Mucosa of descending colon (tissue), 3 donors: ENCODE measurements around the gene MSH2. TPM values are rescaled to one million over a fixed set of nuclear protein-coding genes. Genes with fewer than 3 reads are reported as not detected.

Source experiments
- ATAC-seq: fragments of 200-7000 bp; cut with Tn5 transposase; one replicate; pipeline ENCODE4 v1.9.1; 2020; ENCODE audit warnings: mild to moderate bottlenecking, moderate library complexity
- DNase-seq, 3 donors: peaks; one replicate each; pipeline ENCODE4 v3.0.0-alpha.2; 2020
- H3K36me3 ChIP-seq: fragments of 200-600 bp; one replicate; pipeline ENCODE4 v1.8.0; 2021; ENCODE audit warnings: low read depth, mild to moderate bottlenecking
- H3K4me1 ChIP-seq: fragments of 200-600 bp; one replicate; pipeline ENCODE4 v1.8.0; 2021; ENCODE audit warnings: low read depth, mild to moderate bottlenecking
- H3K4me3 ChIP-seq: fragments of 200-600 bp; one replicate; pipeline ENCODE4 v1.8.0; 2021; ENCODE audit warnings: mild to moderate bottlenecking
- H3K9me3 ChIP-seq: fragments of 200-600 bp; one replicate; pipeline ENCODE4 v1.8.0; 2021; ENCODE audit warnings: mild to moderate bottlenecking
- intact Hi-C, 2 donors: fragments of 100-400 bp; cut with DNase I in 1 of 2; cut with micrococcal nuclease in 1 of 2; formaldehyde crosslinking; loops; one replicate each; pipeline versions ENCODE4 v1.11.0 to v1.11.1; 2022; cut with DNase I, micrococcal nuclease
- total RNA-seq, 3 donors: library from RNA; stranded (reverse); fragmentation: NEBNext Ultra II Directional in 2 of 3; extraction: Animal tissue kit (Norgen Biotek cat#: 25700) in 2 of 3; gene quantifications; one replicate each; pipeline versions ENCODE4 v1.2.1 to v1.2.4, GENCODE V29; 2021 to 2023
- TF ChIP-seq, protein P1 (sequence below): fragments of 200-600 bp; IDR thresholded peaks from one replicate; pipeline ENCODE4 v1.8.0; 2022; ENCODE audit warnings: antibody characterized with exemption, mild to moderate bottlenecking
- donor health status: DM: no; HTN: no; CAD: no; lungs with moderate emphysema.
- donor health status: DM: no; HTN: no; CAD: no.
- donor health status: DM: no; HTN: yes; CAD: no.

MSH2 gene
- total RNA-seq, 3 donors from 2014 or later = 10.7 to 17.4 (median 12.8) TPM

DNA sequence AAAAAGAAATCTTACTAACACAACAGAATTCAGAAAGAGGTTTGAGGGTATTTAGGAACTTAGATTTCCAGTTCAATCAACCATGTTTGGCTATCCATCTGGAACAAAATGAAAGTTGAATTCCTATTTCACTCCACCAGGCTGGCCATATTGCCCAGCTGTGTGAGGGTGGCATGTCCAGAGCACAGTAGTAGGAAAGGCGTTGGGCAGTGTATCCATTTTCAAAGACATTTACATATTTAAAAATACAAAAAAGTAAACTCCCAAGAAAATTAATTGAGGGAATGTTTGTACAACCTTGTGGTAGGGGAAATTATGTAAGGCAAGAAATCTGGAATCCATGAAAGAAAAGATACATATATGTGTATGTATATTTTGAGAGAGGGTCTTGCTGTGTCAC is 21.5 kb upstream of the MSH2 start:
- intact Hi-C loops = no loop called here
- Histone ChIP-seq H3K4me1 (peaks cover 19% of the 10 kb centered on the region), H3K4me3 (no peak overlapping the region), H3K9me3 (no peaks in the 10 kb centered on the region), H3K36me3 (no peaks in the 10 kb centered on the region)
- DNase-seq (no peak), ATAC-seq (no peak)
- TF ChIP-seq, protein P1, sequence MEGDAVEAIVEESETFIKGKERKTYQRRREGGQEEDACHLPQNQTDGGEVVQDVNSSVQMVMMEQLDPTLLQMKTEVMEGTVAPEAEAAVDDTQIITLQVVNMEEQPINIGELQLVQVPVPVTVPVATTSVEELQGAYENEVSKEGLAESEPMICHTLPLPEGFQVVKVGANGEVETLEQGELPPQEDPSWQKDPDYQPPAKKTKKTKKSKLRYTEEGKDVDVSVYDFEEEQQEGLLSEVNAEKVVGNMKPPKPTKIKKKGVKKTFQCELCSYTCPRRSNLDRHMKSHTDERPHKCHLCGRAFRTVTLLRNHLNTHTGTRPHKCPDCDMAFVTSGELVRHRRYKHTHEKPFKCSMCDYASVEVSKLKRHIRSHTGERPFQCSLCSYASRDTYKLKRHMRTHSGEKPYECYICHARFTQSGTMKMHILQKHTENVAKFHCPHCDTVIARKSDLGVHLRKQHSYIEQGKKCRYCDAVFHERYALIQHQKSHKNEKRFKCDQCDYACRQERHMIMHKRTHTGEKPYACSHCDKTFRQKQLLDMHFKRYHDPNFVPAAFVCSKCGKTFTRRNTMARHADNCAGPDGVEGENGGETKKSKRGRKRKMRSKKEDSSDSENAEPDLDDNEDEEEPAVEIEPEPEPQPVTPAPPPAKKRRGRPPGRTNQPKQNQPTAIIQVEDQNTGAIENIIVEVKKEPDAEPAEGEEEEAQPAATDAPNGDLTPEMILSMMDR = no peak

DNA sequence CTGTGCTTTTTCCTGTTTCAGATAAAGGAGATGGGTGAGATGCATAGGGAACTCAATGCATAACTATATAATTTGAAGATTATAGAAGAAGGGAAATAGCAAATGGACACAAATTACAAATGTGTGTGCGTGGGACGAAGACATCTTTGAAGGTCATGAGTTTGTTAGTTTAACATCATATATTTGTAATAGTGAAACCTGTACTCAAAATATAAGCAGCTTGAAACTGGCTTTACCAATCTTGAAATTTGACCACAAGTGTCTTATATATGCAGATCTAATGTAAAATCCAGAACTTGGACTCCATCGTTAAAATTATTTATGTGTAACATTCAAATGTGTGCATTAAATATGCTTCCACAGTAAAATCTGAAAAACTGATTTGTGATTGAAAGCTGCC is 16.4 kb upstream of the MSH2 start:
- DNase-seq (no peak), ATAC-seq (no peak)
- intact Hi-C loops = loop anchor here (5.0 kb wide), 2 partner anchors 49 to 54 kb away; no protein-coding TSS in a partner anchor
- Histone ChIP-seq H3K9me3 (no peaks in the 10 kb centered on the region), H3K4me3 (no peak overlapping the region), H3K4me1 (peaks cover 6% of the 10 kb centered on the region), H3K36me3 (no peaks in the 10 kb centered on the region)
- TF ChIP-seq, protein P1 = no peak

DNA sequence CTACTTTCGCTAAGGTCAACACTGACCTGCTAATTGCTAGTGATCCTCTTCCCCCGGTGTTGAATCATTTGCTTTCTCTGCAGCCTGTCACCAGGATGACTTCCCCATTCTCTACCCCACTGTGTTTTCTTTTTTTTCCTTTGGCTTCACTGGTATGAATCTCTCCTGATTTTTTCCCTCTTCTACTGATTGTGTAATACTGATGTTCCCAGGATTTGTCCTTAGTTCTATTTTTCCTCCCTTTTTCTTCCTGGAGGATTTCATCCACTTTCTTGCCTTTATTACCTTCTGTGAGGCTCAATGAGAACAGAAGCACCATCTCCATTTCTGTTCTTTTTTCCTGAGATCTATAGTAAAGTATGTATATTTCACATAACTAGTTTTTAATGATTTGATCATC is 14.1 kb upstream of the MSH2 start:
- intact Hi-C loops = loop anchor here (5.0 kb wide), 2 partner anchors 52 to 57 kb away; no protein-coding TSS in a partner anchor
- ATAC-seq = no peak

DNA sequence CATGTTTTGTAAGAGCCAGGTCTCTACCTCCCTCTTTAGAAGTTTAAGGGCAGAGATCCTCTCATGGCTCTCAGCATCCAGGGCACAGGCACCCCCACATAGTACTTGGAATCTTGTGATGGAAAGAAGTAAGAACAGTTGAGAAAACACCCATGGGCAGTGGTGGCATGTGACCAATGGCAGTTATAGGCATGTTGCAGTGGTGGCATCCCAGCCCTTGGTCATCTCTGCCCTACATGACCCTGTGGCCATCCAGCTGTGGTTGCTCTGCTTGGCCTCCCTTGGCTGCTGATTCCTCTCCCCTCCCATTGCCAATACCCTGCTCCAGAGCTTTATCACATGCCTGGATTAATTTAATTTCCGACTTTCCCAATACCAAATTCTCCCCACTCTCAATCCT is 13.3 kb upstream of the MSH2 start:
- TF ChIP-seq, protein P1 = no peak
- ATAC-seq (no peak), DNase-seq (no peak)
- Histone ChIP-seq H3K9me3 (no peaks in the 10 kb centered on the region), H3K36me3 (no peaks in the 10 kb centered on the region), H3K4me3 (no peak overlapping the region), H3K4me1 (no peaks in the 10 kb centered on the region)
- intact Hi-C loops = loop anchor here (5.0 kb wide), 2 partner anchors 52 to 57 kb away; no protein-coding TSS in a partner anchor

More for the DNA sequence above, 14.1 kb upstream of the MSH2 start:
- no peak overlapping the region for H3K4me3 ChIP-seq
- no peaks in the 10 kb centered on the region for H3K9me3 ChIP-seq
- no peaks in the 10 kb centered on the region for H3K4me1 ChIP-seq
- TF ChIP-seq, protein P1 = no peak
- H3K36me3 ChIP-seq = no peaks in the 10 kb centered on the region
- DNase-seq = no peak

DNA sequence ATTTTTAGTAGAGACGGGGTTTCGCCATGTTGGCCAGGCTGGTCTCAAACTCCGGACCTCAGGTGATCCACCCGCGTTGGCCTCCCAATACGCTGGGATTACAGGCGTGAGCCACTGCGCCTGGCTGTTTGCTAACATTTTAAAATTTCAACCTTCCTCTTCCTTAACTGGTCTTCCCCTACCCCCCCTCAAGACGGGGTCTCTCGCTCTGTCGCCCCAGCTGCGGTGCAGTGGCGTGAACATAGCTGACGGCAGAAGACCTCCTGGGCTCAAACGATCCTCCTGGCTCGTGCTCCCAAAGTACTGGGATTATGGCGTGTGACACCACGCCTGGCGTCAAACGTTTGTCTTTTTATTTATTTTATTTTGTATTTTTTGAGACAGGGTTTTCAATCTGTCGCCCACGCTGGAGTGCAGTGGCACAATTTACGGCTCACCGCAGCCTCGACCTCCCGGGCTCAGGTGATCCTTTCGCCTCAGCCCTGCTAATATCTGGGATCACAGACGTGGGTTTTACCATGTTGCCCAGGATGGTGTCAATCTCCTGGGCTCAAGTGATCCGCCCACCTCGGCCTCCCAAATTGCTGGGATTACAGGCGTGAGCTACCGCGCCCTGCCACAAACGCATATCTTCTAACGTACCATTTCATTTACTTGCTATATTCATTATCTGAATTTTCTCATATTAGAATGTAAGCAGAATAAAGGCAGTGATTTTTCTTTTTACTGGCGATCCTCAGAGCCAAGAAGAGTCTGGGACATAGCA is 984 bp upstream of the MSH2 start:
- intact Hi-C loops = no loop called here
- no peak overlapping the region for H3K4me3 ChIP-seq
- ATAC-seq (no peak), DNase-seq (no peak)
- TF ChIP-seq, protein P1 = no peak
- peaks cover 15% of the 10 kb centered on the region for H3K4me1 ChIP-seq
- no peaks in the 10 kb centered on the region for H3K36me3 ChIP-seq
- no peaks in the 10 kb centered on the region for H3K9me3 ChIP-seq
